ENCODE data around the gene PDK2. TPM values are rescaled to one million over a fixed set of nuclear protein-coding genes. Genes with fewer than 3 reads are reported as not detected.

PDK2 gene
- polyA plus RNA-seq (ENCODE audit: insufficient read depth in 1 of 5, insufficient read length in 5 of 5, low replicate concordance in 1 of 5), result 10 to 100 TPM; 59.5 to 77.4 (median 70.6) TPM
- long read RNA-seq, donor 1, transcript PDK2-203 (11 exons, 3,440 nt), result major isoform, 20 of 87 reads
- long read RNA-seq, donor 1, transcript PDK2-206 (4 exons, 865 nt), result minor isoform, 13 of 87 reads
- long read RNA-seq, donor 1, partial matches to known transcripts, result 49 of 87 reads
- long read RNA-seq, donor 1, other reads (novel, unspliced or antisense), result 5 of 87 reads
- long read RNA-seq, donor 2, transcript PDK2-203 (11 exons, 3,440 nt), result major isoform, 10 of 11 reads
- long read RNA-seq, donor 2, partial matches to known transcripts, result 0 of 11 reads
- long read RNA-seq, donor 2, other reads (novel, unspliced or antisense), result 0 of 11 reads
- long read RNA-seq, donor 3, transcript PDK2-206 (4 exons, 865 nt), result minor isoform, 5 of 23 reads
- long read RNA-seq, donor 3, transcript PDK2-203 (11 exons, 3,440 nt), result major isoform, 9 of 23 reads
- long read RNA-seq, donor 3, partial matches to known transcripts, result 7 of 23 reads
- long read RNA-seq, donor 3, other reads (novel, unspliced or antisense), result 0 of 23 reads
- long read RNA-seq, donor 4, transcript PDK2-203 (11 exons, 3,440 nt), result major isoform, 10 of 22 reads
- long read RNA-seq, donor 4, partial matches to known transcripts, result 6 of 22 reads
- long read RNA-seq, donor 4, other reads (novel, unspliced or antisense), result 0 of 22 reads
- long read RNA-seq, donor 5, transcript PDK2-206 (4 exons, 865 nt), result major isoform, 11 of 34 reads
- long read RNA-seq, donor 5, transcript PDK2-203 (11 exons, 3,440 nt), result minor isoform, 9 of 34 reads
- long read RNA-seq, donor 5, partial matches to known transcripts, result 12 of 34 reads
- long read RNA-seq, donor 5, other reads (novel, unspliced or antisense), result 0 of 34 reads
- long read RNA-seq, donor 6, transcript PDK2-203 (11 exons, 3,440 nt), result major isoform, 19 of 37 reads
- long read RNA-seq, donor 6, transcript PDK2-206 (4 exons, 865 nt), result minor isoform, 12 of 37 reads
- long read RNA-seq, donor 6, partial matches to known transcripts, result 6 of 37 reads
- long read RNA-seq, donor 6, other reads (novel, unspliced or antisense), result 0 of 37 reads
- long read RNA-seq, donor 7, transcript PDK2-203 (11 exons, 3,440 nt), result major isoform, 12 of 23 reads
- long read RNA-seq, donor 7, transcript PDK2-206 (4 exons, 865 nt), result minor isoform, 7 of 23 reads
- long read RNA-seq, donor 7, partial matches to known transcripts, result 0 of 23 reads
- long read RNA-seq, donor 7, other reads (novel, unspliced or antisense), result 0 of 23 reads
- long read RNA-seq, donor 8, transcript PDK2-206 (4 exons, 865 nt), result minor isoform, 6 of 18 reads
- long read RNA-seq, donor 8, transcript PDK2-203 (11 exons, 3,440 nt), result major isoform, 12 of 18 reads
- long read RNA-seq, donor 8, partial matches to known transcripts, result 0 of 18 reads
- long read RNA-seq, donor 8, other reads (novel, unspliced or antisense), result 0 of 18 reads

GRCh38 chr17:50094753-50095619 lies at the start of gene PDK2:
PDK2 (plus strand) TSS chr17:50095351; CDS start chr17:50095436, 85 bp downstream.
- DNase-seq, result peak; percentile 96 to 98

GRCh38 chr17:50046179-50046578 lies 49.0 kb upstream of the PDK2 start:
- DNase-seq, result no peak

- DNase-seq, result no peak
These were observed 48.5 kb upstream of the PDK2 start for GRCh38 chr17:50046667-50047066.

GRCh38 chr17:50047083-50047482 lies 48.1 kb upstream of the PDK2 start:
- no peak for DNase-seq

- no peak for DNase-seq
These were observed 47.5 kb upstream of the PDK2 start for GRCh38 chr17:50047488-50048126.

GRCh38 chr17:50048146-50048720 lies 46.9 kb upstream of the PDK2 start:
- no peak for DNase-seq

GRCh38 chr17:50048988-50049387 lies 46.2 kb upstream of the PDK2 start:
- DNase-seq, result no peak

GRCh38 chr17:50049636-50050035 lies 45.5 kb upstream of the PDK2 start:
- no peak for DNase-seq

GRCh38 chr17:50050431-50051032 lies 44.6 kb upstream of the PDK2 start:
- DNase-seq, result no peak

GRCh38 chr17:50051082-50051576 lies 44.0 kb upstream of the PDK2 start:
- no peak for DNase-seq

- DNase-seq, result no peak
These were observed 43.5 kb upstream of the PDK2 start for GRCh38 chr17:50051606-50052005.

- DNase-seq, result no peak
These were observed 42.8 kb upstream of the PDK2 start for GRCh38 chr17:50052241-50052796.

GRCh38 chr17:50052822-50053653 lies 42.1 kb upstream of the PDK2 start:
- DNase-seq, result no peak

GRCh38 chr17:50053654-50053960 lies 41.5 kb upstream of the PDK2 start:
- no peak for DNase-seq

GRCh38 chr17:50055055-50055425 lies 40.1 kb upstream of the PDK2 start:
- no peak for DNase-seq

- no peak for DNase-seq
These were observed 39.5 kb upstream of the PDK2 start, which contains the start of gene ITGA3 for GRCh38 chr17:50055426-50056216. ITGA3 (plus strand) TSS chr17:50056110; CDS start chr17:50056440, 330 bp downstream.

All from right lung (tissue), 10 donors.